WTC11 (cell line): Measurements from ENCODE around the gene OR1D5. TPM values are rescaled to one million over a fixed set of nuclear protein-coding genes. Genes with fewer than 3 reads are reported as not detected.

Source experiments
- ATAC-seq: fragments of 200-7000 bp; cut with Tn5 transposase; 2 replicates; pipeline ENCODE4 v1.10.0; 2021; ENCODE audit warnings: mild to moderate bottlenecking, moderate library complexity
- CTCF ChIA-PET: fragments of 300-600 bp; sonication (Branson Sonifier 250); formaldehyde crosslinking; loops from one replicate; lab custom pipeline; 2021; ENCODE audit warnings: antibody characterized with exemption; lab: Charles Lee
- POLR2A ChIA-PET: fragments of 350-600 bp; sonication (Branson Sonifier 250); formaldehyde crosslinking; loops from one replicate; lab custom pipeline; 2021; ENCODE audit warnings: antibody characterized with exemption; lab: Charles Lee
- DNase-seq: peaks from one replicate; pipeline ENCODE4 v3.0.0; 2021; ENCODE audit warnings: low spot score
- H3K27ac Mint-ChIP-seq: 2 replicates; pipeline ENCODE4 v1.8.0; 2021; ENCODE audit warnings: mixed read lengths
- H3K27me3 Mint-ChIP-seq: 2 replicates; pipeline ENCODE4 v1.8.0; 2021; ENCODE audit warnings: low read depth, mild to moderate bottlenecking, moderate library complexity, mixed read lengths
- H3K36me3 Mint-ChIP-seq: 2 replicates; pipeline ENCODE4 v1.8.0; 2021; ENCODE audit warnings: mixed read lengths
- H3K4me1 Mint-ChIP-seq: 2 replicates; pipeline ENCODE4 v1.8.0; 2022; ENCODE audit warnings: mixed read lengths
- H3K4me3 Mint-ChIP-seq: 2 replicates; pipeline ENCODE4 v1.8.0; 2021; ENCODE audit warnings: mild to moderate bottlenecking, moderate library complexity, mixed read lengths
- H3K9me3 Mint-ChIP-seq: 2 replicates; pipeline ENCODE4 v1.8.0; 2021; ENCODE audit warnings: mixed read lengths
- CBFB ChIP-seq: sonication (generic); formaldehyde crosslinking; IDR thresholded peaks from 2 replicates; pipeline ENCODE4 v1.8.1; 2022; ENCODE audit warnings: mild to moderate bottlenecking, low read depth, missing genetic modification reagents
- CREB1 ChIP-seq: sonication (generic); formaldehyde crosslinking; IDR thresholded peaks from 2 replicates; pipeline ENCODE4 v1.8.0; 2023; ENCODE audit warnings: mild to moderate bottlenecking, missing genetic modification reagents
- ELF4 ChIP-seq: sonication (generic); formaldehyde crosslinking; IDR thresholded peaks from 2 replicates; pipeline ENCODE4 v1.8.1; 2022; ENCODE audit warnings: low read depth, mild to moderate bottlenecking, moderate library complexity, missing genetic modification reagents
- EMX1 ChIP-seq: fragments of 250-450 bp; sonication (Bioruptor Pico); IDR thresholded peaks from 2 replicates; pipeline ENCODE4 v1.8.0; 2021; ENCODE audit warnings: mild to moderate bottlenecking
- NFATC4 ChIP-seq: fragments of 250-450 bp; sonication (Bioruptor Pico); IDR thresholded peaks from 2 replicates; pipeline ENCODE4 v1.9.0; 2021; ENCODE audit warnings: mild to moderate bottlenecking
- NFYB ChIP-seq: sonication (generic); formaldehyde crosslinking; conservative IDR thresholded peaks from 2 replicates; pipeline ENCODE4 v1.8.0; 2022; ENCODE audit warnings: low read depth, missing genetic modification reagents
- NR2C2 ChIP-seq: sonication (generic); formaldehyde crosslinking; IDR thresholded peaks from 2 replicates; pipeline ENCODE4 v1.8.0; 2022; ENCODE audit warnings: mild to moderate bottlenecking, missing genetic modification reagents
- RELA ChIP-seq: sonication (generic); formaldehyde crosslinking; IDR thresholded peaks from 2 replicates; pipeline ENCODE4 v1.8.1; 2022; ENCODE audit warnings: missing genetic modification reagents, mild to moderate bottlenecking, borderline replicate concordance
- RORB ChIP-seq: fragments of 250-450 bp; sonication (Bioruptor Pico); IDR thresholded peaks from 2 replicates; pipeline ENCODE4 v1.9.0; 2021; ENCODE audit warnings: mild to moderate bottlenecking
- ZBTB21 ChIP-seq: sonication (generic); formaldehyde crosslinking; IDR thresholded peaks from 2 replicates; pipeline ENCODE4 v1.8.1; 2023; ENCODE audit warnings: mild to moderate bottlenecking, missing genetic modification reagents, borderline replicate concordance
- total RNA-seq: library from RNA; stranded (reverse); gene quantifications from 3 replicates; pipeline ENCODE4 v1.2.3, GENCODE V29; 2021
- TF ChIP-seq, protein P1 (sequence below): sonication (generic); formaldehyde crosslinking; conservative IDR thresholded peaks from 2 replicates; pipeline ENCODE4 v1.8.1; 2023; ENCODE audit warnings: mild to moderate bottlenecking, low read depth, missing genetic modification reagents, moderate library complexity
- TF ChIP-seq, protein P2 (sequence below): sonication (generic); formaldehyde crosslinking; IDR thresholded peaks from 2 replicates; pipeline ENCODE4 v1.8.0; 2023; ENCODE audit warnings: mild to moderate bottlenecking, missing genetic modification reagents
- TF ChIP-seq, protein P3 (sequence below): sonication (generic); formaldehyde crosslinking; IDR thresholded peaks from 2 replicates; pipeline ENCODE4 v1.8.1; 2022; ENCODE audit warnings: missing genetic modification reagents, borderline replicate concordance
- TF ChIP-seq, protein P4 (sequence below): sonication (generic); formaldehyde crosslinking; IDR thresholded peaks from 2 replicates; pipeline ENCODE4 v1.8.1; 2023; ENCODE audit warnings: mild to moderate bottlenecking, missing genetic modification reagents, moderate library complexity
- TF ChIP-seq, protein P5 (sequence below): sonication (generic); formaldehyde crosslinking; IDR thresholded peaks from 2 replicates; pipeline ENCODE4 v1.8.0; 2023; ENCODE audit warnings: missing genetic modification reagents
- TF ChIP-seq, protein P6 (sequence below): sonication (generic); formaldehyde crosslinking; IDR thresholded peaks from 2 replicates; pipeline ENCODE4 v1.8.1; 2023; ENCODE audit warnings: mild to moderate bottlenecking, missing genetic modification reagents

OR1D5 gene
- total RNA-seq, 1 experiment from 2014 or later, result not detected

DNA sequence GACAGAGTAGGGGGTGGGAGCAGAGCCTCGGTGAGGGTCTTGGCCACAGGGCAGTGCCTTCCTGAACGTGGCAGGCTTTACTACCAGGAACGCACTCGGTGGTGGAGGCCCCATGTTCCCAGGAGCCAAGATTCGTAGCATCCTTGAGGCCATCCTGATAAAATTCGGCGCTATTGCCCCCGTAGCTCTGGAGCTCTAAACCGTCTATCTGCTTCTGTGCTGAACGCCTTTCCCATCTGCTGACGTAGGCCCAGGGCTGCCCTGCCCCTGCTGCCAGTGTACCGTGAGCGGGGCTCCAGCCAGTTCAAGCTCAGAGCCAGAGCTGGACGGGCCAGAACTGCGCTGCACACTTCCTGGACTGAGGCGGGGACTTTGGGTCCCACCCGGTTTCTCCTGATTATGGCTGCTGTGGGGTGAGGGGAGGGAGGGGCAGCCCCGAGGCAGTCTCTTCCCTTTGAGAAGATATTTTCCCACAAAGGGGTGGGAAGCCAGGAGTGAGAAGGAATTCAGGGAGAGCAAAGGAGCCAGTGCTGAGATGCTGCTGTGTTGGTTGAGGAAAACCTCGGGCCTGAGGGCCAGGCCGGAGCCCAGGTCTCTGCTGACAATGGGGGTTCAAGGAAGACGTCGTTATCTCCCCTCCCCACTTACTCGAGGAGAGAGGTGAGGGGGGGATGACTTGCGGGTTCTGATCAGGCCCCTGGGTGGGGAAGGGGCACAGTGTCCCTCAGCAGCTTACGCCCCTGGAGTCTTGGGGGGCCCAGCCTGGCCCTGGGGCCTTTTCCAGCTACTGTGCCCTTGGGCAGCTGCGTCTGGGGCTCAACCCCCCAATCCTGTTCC is 29.4 kb downstream of the OR1D5 start (continued):
- TF ChIP-seq, protein P1, sequence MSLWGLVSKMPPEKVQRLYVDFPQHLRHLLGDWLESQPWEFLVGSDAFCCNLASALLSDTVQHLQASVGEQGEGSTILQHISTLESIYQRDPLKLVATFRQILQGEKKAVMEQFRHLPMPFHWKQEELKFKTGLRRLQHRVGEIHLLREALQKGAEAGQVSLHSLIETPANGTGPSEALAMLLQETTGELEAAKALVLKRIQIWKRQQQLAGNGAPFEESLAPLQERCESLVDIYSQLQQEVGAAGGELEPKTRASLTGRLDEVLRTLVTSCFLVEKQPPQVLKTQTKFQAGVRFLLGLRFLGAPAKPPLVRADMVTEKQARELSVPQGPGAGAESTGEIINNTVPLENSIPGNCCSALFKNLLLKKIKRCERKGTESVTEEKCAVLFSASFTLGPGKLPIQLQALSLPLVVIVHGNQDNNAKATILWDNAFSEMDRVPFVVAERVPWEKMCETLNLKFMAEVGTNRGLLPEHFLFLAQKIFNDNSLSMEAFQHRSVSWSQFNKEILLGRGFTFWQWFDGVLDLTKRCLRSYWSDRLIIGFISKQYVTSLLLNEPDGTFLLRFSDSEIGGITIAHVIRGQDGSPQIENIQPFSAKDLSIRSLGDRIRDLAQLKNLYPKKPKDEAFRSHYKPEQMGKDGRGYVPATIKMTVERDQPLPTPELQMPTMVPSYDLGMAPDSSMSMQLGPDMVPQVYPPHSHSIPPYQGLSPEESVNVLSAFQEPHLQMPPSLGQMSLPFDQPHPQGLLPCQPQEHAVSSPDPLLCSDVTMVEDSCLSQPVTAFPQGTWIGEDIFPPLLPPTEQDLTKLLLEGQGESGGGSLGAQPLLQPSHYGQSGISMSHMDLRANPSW, result no peak
- TF ChIP-seq, protein P2, sequence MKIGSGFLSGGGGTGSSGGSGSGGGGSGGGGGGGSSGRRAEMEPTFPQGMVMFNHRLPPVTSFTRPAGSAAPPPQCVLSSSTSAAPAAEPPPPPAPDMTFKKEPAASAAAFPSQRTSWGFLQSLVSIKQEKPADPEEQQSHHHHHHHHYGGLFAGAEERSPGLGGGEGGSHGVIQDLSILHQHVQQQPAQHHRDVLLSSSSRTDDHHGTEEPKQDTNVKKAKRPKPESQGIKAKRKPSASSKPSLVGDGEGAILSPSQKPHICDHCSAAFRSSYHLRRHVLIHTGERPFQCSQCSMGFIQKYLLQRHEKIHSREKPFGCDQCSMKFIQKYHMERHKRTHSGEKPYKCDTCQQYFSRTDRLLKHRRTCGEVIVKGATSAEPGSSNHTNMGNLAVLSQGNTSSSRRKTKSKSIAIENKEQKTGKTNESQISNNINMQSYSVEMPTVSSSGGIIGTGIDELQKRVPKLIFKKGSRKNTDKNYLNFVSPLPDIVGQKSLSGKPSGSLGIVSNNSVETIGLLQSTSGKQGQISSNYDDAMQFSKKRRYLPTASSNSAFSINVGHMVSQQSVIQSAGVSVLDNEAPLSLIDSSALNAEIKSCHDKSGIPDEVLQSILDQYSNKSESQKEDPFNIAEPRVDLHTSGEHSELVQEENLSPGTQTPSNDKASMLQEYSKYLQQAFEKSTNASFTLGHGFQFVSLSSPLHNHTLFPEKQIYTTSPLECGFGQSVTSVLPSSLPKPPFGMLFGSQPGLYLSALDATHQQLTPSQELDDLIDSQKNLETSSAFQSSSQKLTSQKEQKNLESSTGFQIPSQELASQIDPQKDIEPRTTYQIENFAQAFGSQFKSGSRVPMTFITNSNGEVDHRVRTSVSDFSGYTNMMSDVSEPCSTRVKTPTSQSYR (CRISPR knock-in tag), result no peak
- TF ChIP-seq CREB1 (CRISPR knock-in tag) (no peak), NFATC4 (CRISPR knock-in tag) (no peak), RELA (no peak), ELF4 (CRISPR knock-in tag) (no peak), NR2C2 (no peak)
- TF ChIP-seq, protein P3, sequence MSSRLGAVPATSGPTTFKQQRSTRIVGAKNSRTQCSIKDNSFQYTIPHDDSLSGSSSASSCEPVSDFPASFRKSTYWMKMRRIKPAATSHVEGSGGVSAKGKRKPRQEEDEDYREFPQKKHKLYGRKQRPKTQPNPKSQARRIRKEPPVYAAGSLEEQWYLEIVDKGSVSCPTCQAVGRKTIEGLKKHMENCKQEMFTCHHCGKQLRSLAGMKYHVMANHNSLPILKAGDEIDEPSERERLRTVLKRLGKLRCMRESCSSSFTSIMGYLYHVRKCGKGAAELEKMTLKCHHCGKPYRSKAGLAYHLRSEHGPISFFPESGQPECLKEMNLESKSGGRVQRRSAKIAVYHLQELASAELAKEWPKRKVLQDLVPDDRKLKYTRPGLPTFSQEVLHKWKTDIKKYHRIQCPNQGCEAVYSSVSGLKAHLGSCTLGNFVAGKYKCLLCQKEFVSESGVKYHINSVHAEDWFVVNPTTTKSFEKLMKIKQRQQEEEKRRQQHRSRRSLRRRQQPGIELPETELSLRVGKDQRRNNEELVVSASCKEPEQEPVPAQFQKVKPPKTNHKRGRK (CRISPR knock-in tag), result no peak
- TF ChIP-seq, protein P4, sequence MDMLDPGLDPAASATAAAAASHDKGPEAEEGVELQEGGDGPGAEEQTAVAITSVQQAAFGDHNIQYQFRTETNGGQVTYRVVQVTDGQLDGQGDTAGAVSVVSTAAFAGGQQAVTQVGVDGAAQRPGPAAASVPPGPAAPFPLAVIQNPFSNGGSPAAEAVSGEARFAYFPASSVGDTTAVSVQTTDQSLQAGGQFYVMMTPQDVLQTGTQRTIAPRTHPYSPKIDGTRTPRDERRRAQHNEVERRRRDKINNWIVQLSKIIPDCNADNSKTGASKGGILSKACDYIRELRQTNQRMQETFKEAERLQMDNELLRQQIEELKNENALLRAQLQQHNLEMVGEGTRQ (CRISPR knock-in tag), result no peak
- TF ChIP-seq, protein P5, sequence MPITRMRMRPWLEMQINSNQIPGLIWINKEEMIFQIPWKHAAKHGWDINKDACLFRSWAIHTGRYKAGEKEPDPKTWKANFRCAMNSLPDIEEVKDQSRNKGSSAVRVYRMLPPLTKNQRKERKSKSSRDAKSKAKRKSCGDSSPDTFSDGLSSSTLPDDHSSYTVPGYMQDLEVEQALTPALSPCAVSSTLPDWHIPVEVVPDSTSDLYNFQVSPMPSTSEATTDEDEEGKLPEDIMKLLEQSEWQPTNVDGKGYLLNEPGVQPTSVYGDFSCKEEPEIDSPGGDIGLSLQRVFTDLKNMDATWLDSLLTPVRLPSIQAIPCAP (CRISPR knock-in tag), result no peak

DNA sequence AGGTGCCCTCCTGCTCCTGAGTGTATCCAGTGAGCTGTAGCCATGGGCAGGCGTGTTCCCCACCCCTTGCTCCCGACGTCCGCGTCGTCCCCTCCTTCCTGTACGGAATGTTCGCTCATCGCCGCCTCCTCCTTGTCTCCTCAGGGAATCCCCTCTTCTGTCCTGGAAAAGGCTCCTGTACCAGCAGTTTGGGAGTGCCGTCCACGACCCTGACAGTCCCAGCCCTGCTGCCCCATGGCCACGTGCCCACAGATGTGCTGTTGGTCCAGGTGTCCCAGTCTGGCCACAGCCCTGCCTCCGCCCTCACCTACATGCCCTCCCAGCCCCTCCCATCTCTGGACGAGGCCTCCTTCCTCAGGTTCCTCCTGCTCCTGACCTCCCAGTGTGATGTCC is 30.2 kb downstream of the OR1D5 start:
- Mint-ChIP-seq H3K9me3 (no peaks in the 10 kb centered on the region), H3K36me3 (peaks cover 21% of the 10 kb centered on the region), H3K27me3 (no peaks in the 10 kb centered on the region), H3K4me1 (no peaks in the 10 kb centered on the region), H3K4me3 (no peak overlapping the region), H3K27ac (no peak overlapping the region)
- DNase-seq (no peak), ATAC-seq (no peak)
- TF ChIP-seq EMX1 (CRISPR knock-in tag), result no peak
- no peak for TF ChIP-seq ZBTB21 (CRISPR knock-in tag)
- TF ChIP-seq CBFB (CRISPR knock-in tag), result no peak
- no peak for TF ChIP-seq RORB (CRISPR knock-in tag)
- no peak for TF ChIP-seq NFYB (CRISPR knock-in tag)
- no peak for TF ChIP-seq NFATC4 (CRISPR knock-in tag)
- TF ChIP-seq, protein P6, sequence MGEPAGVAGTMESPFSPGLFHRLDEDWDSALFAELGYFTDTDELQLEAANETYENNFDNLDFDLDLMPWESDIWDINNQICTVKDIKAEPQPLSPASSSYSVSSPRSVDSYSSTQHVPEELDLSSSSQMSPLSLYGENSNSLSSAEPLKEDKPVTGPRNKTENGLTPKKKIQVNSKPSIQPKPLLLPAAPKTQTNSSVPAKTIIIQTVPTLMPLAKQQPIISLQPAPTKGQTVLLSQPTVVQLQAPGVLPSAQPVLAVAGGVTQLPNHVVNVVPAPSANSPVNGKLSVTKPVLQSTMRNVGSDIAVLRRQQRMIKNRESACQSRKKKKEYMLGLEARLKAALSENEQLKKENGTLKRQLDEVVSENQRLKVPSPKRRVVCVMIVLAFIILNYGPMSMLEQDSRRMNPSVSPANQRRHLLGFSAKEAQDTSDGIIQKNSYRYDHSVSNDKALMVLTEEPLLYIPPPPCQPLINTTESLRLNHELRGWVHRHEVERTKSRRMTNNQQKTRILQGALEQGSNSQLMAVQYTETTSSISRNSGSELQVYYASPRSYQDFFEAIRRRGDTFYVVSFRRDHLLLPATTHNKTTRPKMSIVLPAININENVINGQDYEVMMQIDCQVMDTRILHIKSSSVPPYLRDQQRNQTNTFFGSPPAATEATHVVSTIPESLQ (CRISPR knock-in tag), result no peak
- POLR2A ChIA-PET, result no interaction called here
- CTCF ChIA-PET, result interaction anchor here (1.7 to 3.2 kb wide), 2 partner anchors 10 to 20 kb away, joined by 4 to 10 read pairs; no protein-coding TSS in a partner anchor
